Myometrial cell (primary cell): ENCODE results near the gene POLR2A. TPM values are rescaled to one million over a fixed set of nuclear protein-coding genes. Genes with fewer than 3 reads are reported as not detected.

Experiments
- total RNA-seq: library from RNA; depleted of rRNA; stranded (reverse); fragments of >200 nt; gene quantifications from 2 replicates; pipeline ENCODE4 v1.2.3, GENCODE V29; 2015

The POLR2A gene
- 44.7 and 56.2 TPM in 2 replicates for total RNA-seq

DNA sequence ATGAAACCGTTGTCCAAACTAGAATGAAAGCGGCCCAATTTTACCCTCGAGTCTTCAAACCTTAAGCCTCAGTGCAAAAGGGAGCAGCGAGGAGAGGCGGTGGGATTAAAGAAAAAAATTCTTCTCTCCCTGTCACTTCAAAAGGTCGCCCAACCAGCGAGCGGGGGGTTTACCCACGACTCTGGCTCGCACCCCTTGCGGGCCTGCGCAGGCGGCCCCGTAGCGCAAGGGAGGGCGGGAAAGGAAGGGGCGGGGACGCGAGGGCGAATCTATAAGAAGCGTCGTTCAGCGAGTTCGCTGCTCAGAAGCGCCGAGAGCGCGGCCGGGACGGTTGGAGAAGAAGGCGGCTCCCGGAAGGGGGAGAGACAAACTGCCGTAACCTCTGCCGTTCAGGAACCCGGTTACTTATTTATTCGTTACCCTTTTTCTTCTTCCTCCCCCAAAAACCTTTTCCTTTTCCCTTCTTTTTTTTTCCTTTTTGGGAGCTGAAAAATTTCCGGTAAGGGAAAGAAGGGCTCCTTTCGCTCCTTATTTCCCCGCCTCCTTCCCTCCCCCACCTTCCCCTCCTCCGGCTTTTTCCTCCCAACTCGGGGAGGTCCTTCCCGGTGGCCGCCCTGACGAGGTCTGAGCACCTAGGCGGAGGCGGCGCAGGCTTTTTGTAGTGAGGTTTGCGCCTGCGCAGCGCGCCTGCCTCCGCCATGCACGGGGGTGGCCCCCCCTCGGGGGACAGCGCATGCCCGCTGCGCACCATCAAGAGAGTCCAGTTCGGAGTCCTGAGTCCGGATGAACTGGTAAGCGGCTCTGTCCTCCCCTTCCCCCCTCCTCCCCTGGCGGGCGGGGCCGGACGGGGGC is at the start of gene POLR2A:
Gene POLR2A, plus strand, starts transcription at position 300 of the 852 bp plus-strand sequence.

DNA sequence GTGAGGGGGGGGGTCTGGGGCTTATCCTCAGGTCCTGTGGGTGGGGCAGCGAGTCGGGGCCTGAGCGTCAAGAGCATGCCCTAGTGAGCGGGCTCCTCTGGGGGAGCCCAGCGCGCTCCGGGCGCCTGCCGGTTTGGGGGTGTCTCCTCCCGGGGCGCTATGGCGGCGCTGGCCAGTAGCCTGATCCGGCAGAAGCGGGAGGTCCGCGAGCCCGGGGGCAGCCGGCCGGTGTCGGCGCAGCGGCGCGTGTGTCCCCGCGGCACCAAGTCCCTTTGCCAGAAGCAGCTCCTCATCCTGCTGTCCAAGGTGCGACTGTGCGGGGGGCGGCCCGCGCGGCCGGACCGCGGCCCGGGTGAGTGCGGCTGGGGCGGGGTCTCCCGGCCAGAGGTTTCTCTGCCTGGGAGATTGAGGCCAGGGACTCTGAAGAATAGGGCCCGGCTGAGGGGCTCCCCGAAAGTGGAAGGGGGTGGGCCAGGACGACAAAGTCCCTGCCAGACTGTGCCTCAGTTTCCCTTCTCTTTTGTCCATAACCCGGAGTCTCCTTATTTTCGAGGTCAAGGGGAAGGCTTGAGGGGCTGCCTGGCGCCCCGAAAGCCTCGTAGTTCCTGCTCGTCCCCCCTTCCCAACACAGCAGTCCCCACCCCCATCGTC is 44.6 kb upstream of the POLR2A start, which contains the start of gene FGF11:
Gene FGF11, plus strand, starts transcription at position 51 of the 651 bp plus-strand sequence. Its CDS starts 109 bp downstream, at position 160.

DNA sequence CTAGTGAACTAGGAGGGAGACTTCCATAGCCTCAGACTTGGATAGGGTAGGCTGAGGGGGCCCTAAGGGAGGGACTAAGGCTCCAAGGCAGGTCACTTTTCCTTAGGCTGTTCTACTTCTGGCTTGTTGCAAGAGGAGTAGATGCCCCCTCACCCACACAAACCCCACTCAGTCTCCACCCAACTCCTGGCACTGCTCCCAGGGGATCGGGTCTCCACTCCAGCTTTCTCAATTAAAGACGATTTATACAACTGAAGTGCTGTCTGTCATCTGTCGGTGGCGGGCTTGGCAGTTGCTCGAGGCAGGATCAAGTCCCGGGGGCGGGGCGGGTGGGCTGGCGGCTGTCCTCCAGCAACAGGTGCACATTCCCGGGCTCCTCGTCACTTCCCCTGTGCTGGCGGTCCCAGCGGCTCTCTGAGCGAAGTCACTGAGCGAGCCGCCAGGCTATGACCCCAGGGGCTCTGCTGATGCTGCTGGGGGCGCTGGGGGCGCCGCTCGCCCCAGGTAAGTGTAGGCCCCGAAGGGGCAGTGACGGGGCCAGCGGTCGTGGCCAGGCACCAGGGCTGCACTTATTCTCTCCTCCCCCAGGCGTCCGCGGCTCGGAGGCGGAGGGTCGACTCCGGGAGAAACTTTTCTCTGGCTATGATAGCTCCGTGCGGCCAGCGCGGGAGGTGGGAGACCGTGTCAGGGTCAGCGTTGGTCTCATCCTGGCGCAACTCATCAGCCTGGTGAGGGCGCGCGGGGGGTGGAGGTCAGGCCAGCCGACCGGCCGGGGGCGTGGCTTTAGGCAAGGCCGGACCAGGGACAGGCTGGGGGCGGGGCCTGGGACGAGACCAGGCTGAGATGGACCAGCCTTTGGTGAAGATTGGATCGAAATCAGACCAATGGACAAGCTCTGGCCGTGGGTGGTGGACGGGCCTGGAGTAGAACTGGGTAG is 39.2 kb upstream of the POLR2A start, which contains the start of gene CHRNB1:
Gene CHRNB1, plus strand, starts transcription at position 380 of the 937 bp plus-strand sequence. Its CDS starts 67 bp downstream, at position 447.

DNA sequence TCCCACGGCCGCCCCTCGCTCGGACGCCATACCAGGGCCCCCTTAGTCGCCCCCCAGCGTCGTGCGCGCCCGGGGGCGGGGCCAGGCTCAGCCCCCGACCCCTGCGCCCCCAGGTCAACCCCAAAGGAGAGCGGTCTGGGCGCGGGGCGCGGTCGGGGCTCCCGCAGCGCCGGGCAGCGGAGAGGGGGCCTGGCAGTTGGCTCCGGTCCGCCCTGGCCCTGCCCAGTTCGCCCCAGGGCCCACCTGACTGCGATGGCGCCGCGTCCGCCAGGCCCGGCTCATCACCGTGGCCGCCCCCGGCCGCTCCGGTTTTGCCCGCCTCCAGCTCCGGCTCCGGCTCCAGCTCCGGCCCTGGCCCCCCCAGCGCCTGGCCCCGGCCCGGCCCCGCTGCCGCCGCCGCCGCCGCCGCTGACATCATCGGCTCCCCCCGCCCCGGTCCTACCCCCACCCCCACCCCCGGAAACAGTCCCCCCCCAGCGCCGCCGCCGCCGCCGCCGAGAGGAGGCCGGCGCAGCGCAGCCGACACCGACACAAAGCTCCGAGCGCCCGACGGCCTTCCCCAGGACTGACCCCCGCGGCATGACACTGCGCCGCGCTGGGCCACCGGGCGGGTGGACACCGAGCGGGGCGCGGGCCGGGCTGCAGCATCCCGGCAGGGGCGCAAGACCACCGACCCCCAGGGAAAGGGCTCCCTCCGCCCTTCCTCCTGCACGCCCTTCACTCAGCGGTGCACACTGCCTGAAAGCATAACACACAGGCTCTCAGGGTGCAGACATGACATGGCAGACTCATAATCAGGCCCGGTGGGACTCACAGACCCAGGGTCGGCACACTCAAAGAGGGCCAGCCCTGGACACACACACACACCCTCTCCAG is 4.7 kb upstream of the POLR2A start, which contains the start of gene ZBTB4:
Gene ZBTB4, minus strand, starts transcription at position 419 of the 876 bp plus-strand sequence. CDS start 12,830 bp downstream, outside the sequence.

DNA sequence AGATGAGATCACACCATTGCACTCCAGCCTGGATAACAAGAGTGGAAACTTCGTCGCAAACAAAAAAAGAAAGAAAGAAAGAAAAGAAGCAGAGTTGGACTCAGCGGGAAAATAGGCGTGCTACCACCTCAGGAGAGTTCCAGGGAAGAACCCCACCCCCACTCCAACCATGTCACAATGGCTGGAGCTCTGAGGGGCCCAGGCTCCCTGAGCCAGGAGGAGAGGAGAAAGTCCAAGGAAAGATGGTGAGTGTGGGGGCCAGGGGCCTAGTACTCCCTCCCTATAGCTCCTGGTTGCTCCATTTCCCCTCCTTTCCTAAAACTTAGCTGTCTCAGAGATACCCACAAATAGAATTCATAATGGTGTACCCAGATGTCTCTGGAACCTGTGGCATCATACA is 2.9 kb upstream of the POLR2A start, which contains the start of gene SLC35G6:
Gene SLC35G6, plus strand, starts transcription at position 172 of the 400 bp plus-strand sequence. Its CDS starts 71 bp downstream, at position 243.

DNA sequence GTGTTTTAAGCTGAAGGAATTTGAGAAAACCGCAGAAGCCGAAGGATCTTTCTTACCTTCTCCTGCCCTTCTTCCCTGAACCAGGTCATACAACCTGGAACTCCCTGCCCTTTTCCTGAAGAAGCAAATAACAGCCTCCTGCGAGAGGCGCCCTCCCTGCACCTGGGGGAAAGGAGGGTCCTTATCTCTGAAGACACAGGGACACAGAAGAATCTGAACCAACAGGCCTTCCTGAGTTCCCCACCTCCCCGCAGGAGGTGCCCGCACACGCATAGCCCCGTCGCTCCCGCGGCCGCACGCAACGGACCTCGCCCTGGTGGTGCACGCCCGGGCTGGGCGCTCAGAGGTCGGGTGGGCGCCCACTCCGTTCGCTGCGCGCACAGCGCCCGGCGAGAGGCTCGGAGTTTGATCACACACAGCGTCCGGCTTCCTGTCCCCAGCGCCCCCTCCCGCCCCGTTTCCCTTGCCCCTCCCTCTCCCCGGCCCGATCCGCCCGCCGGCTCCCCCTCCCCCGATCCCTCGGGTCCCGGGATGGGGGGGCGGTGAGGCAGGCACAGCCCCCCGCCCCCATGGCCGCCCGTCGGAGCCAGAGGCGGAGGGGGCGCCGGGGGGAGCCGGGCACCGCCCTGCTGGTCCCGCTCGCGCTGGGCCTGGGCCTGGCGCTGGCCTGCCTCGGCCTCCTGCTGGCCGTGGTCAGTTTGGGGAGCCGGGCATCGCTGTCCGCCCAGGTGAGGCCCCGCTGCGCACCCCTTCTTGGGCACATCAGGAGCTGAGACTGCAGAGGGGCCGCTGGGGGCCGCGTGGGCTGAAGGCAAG is 64.6 kb downstream of the POLR2A start, which contains the start of gene TNFSF12:
Gene TNFSF12, plus strand, starts transcription at position 474 of the 816 bp plus-strand sequence. Its CDS starts 96 bp downstream, at position 570.

Other genes starting within 250 kb of the POLR2A start
- gene DVL2, start 249.8 kb upstream of the POLR2A start, total RNA-seq = 57.9 and 59.5 TPM in 2 replicates
- 31.1 and 86.7 TPM in 2 replicates for gene PHF23, start 244.9 kb upstream of the POLR2A start, total RNA-seq
- 153 and 283 TPM in 2 replicates for gene GABARAP, start 241.9 kb upstream of the POLR2A start, total RNA-seq
- 45.3 and 48.7 TPM in 2 replicates for gene CTDNEP1, start 232.6 kb upstream of the POLR2A start, total RNA-seq
- 38.6 and 43.2 TPM in 2 replicates for gene ELP5, start 232.2 kb upstream of the POLR2A start, total RNA-seq
- gene CLDN7, start 221.9 kb upstream of the POLR2A start, total RNA-seq = 60.3 and 62.3 TPM in 2 replicates
- not detected in 2 replicates for gene SLC2A4, start 202.6 kb upstream of the POLR2A start, total RNA-seq
- not detected in 2 replicates for gene YBX2, start 189.7 kb upstream of the POLR2A start, total RNA-seq
- gene EIF5A, start 176.7 kb upstream of the POLR2A start, total RNA-seq = 986 and 1,002 TPM in 2 replicates
- gene GPS2, start 169.0 kb upstream of the POLR2A start, total RNA-seq = 68.2 and 94.6 TPM in 2 replicates
- gene NEURL4, start 155.0 kb upstream of the POLR2A start, total RNA-seq = 9.2 and 11.7 TPM in 2 replicates
- gene ACAP1, start 147.8 kb upstream of the POLR2A start, total RNA-seq = 0.71 and 2.3 TPM in 2 replicates
- gene KCTD11, start 132.2 kb upstream of the POLR2A start, total RNA-seq = 15.6 and 17.5 TPM in 2 replicates
- not detected in 2 replicates for gene TMEM95, start 129.2 kb upstream of the POLR2A start, total RNA-seq
- gene TNK1, start 103.3 kb upstream of the POLR2A start, total RNA-seq = 0.18 and 0.29 TPM in 2 replicates
- 60.4 and 85.3 TPM in 2 replicates for gene PLSCR3, start 89.8 kb upstream of the POLR2A start, total RNA-seq
- 160 and 240 TPM in 2 replicates for gene TMEM256, start 80.3 kb upstream of the POLR2A start, total RNA-seq
- gene NLGN2, start 76.5 kb upstream of the POLR2A start, total RNA-seq = 18.3 and 20.2 TPM in 2 replicates
- not detected in 2 replicates for gene SPEM1, start 64.0 kb upstream of the POLR2A start, total RNA-seq
- gene SPEM2, start 58.8 kb upstream of the POLR2A start, total RNA-seq = not detected in 2 replicates
- not detected in 2 replicates for gene SPEM3, start 55.5 kb upstream of the POLR2A start, total RNA-seq
- 1.7 and 3.4 TPM in 2 replicates for gene TMEM102, start 48.9 kb upstream of the POLR2A start, total RNA-seq
- 0.29 and 1.1 TPM in 2 replicates for gene FGF11, start 44.9 kb upstream of the POLR2A start, total RNA-seq
- 3.5 and 7.1 TPM in 2 replicates for gene CHRNB1, start 39.3 kb upstream of the POLR2A start, total RNA-seq
- gene ZBTB4, start 4.7 kb upstream of the POLR2A start, total RNA-seq = 23.2 and 24.2 TPM in 2 replicates
- gene SLC35G6, start 2.9 kb upstream of the POLR2A start, total RNA-seq = not detected in 2 replicates
- gene TNFSF12, start 64.7 kb downstream of the POLR2A start, total RNA-seq = 30.6 and 36.5 TPM in 2 replicates
- gene TNFSF13, start 74.4 kb downstream of the POLR2A start, total RNA-seq = 0.53 and 6.1 TPM in 2 replicates
- gene SENP3, start 77.6 kb downstream of the POLR2A start, total RNA-seq = 71.2 and 76.1 TPM in 2 replicates
- gene CD68, start 95.3 kb downstream of the POLR2A start, total RNA-seq = 47.6 and 49.6 TPM in 2 replicates
- gene MPDU1, start 99.5 kb downstream of the POLR2A start, total RNA-seq = 280 and 394 TPM in 2 replicates
- 2.5 TPM in 1 of 2 replicates, not detected in the other for gene SOX15, start 105.7 kb downstream of the POLR2A start, total RNA-seq
- gene FXR2, start 130.5 kb downstream of the POLR2A start, total RNA-seq = 38.8 and 64.9 TPM in 2 replicates
- gene SAT2, start 143.5 kb downstream of the POLR2A start, total RNA-seq = 43.4 and 46.1 TPM in 2 replicates
- gene SHBG, start 145.8 kb downstream of the POLR2A start, total RNA-seq = 11.8 TPM in 1 of 2 replicates, not detected in the other
- not detected in 2 replicates for gene ATP1B2, start 166.6 kb downstream of the POLR2A start, total RNA-seq
- gene TP53, start 203.1 kb downstream of the POLR2A start, total RNA-seq = 33.0 and 41.8 TPM in 2 replicates
- gene WRAP53, start 204.1 kb downstream of the POLR2A start, total RNA-seq = 16.7 and 18.8 TPM in 2 replicates
- gene EFNB3, start 220.8 kb downstream of the POLR2A start, total RNA-seq = 0.18 TPM in 1 of 2 replicates, not detected in the other
- 0.18 and 0.29 TPM in 2 replicates for gene DNAH2, start 233.4 kb downstream of the POLR2A start, total RNA-seq